NCI-H2227 (cell line): ENCODE measurements around the gene IPCEF1.

ENCODE experiments used
- DNase-seq: peaks from one replicate; lab custom pipeline; 2025; ENCODE audit not compliant: unreplicated experiment; lab: John Stamatoyannopoulos, UW

IPCEF1 gene

GRCh38 chr6:154169193-154169847 lies 187.3 kb downstream of the IPCEF1 start:
- DNase-seq = no peak

DNA sequence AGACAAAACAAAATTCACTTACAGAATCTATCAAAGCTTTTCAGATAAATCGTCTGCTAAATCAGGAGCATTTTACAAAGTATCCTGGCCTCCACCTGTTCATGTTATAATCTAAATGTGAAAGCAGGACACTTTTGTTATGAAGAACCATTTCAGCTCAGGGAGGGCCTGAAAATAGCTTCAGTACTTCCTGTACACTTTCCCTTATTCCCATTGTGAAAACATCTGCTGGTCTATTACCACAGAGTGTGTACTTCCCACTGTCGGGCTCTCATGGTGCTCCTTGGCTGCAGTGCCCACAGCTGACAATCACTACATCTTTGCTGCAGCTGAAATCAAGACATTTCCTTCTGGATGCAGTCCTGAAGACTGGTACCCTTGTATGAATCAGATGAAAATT lies 189.5 kb downstream of the IPCEF1 start:
- DNase-seq = no peak

DNA sequence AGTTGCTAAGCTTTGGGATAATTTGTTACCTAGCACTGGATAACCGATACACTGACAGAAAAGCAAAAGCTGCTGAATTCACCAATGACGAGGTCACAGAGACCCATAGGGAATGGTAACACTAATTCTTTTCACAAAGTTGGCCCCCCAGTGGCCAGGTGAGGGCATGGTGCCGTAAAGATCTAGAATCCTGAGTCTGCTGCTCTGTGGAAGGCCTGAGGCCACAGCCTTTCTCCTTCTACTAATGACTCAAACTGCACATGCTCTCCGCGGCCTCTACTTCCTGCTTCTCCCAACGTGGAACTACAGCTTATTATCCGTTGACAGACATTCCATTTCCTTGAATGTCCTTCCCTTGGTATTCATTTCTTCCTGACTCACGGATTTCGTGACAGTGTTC lies 190.5 kb downstream of the IPCEF1 start:
- no peak for DNase-seq

DNA sequence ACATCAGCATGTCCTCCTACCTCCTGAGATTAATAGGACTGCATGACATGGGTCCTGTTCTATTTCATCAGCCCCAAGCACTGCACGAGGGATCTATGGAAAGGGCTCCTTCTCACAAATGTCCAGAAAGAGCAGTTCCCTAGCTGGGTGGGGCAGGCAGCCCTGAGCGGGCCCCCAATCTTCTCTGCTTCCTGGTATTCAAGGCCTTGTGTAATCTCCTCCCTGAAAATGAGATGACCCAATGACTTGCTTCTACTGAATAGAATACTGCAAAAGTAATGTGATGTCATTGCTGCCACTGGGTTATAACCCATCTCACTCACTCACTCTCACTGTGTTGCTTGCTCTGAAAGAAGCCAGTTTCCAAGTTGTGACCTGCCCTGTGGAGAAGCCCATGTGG lies 191.1 kb downstream of the IPCEF1 start:
- no peak for DNase-seq

GRCh38 chr6:154164397-154164796 lies 192.2 kb downstream of the IPCEF1 start:
- DNase-seq = no peak

- no peak for DNase-seq
Observed at GRCh38 chr6:154161689-154162088, 194.9 kb downstream of the IPCEF1 start.

GRCh38 chr6:154159126-154159525 lies 197.5 kb downstream of the IPCEF1 start:
- no peak for DNase-seq

GRCh38 chr6:154157706-154158105 lies 198.9 kb downstream of the IPCEF1 start:
- no peak for DNase-seq

GRCh38 chr6:154157082-154157481 lies 199.5 kb downstream of the IPCEF1 start:
- DNase-seq = no peak

- peak; percentile 20 for DNase-seq
Observed at GRCh38 chr6:154156135-154156896, 200.3 kb downstream of the IPCEF1 start.

DNA sequence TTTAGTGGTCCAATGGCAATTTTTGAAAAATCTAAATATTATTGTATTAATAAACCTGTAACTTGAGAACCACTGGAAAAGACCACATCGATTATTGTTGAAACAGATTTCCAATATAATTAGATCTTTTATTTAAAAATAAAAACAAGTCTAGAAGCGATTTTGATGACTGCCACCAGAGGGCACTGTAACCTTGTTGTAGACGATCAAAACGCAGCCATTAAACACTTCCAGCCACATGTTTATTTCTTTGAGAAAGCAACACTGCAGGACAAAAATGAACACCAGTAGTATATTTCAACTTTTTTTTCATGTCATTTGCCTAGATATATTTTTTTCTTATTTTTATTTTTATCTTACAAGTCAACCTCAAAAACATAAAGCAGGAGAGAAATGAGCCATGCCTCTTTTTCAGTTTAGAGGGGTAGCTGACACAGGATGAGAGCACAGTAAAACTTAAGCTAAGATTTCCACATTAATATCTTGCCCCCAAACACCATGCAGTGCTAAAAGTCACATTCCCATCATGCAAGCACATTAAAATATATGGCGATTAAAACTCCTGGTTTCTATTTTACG lies 202.1 kb downstream of the IPCEF1 start:
- peak; percentile 58 for DNase-seq

- DNase-seq = no peak
Observed at GRCh38 chr6:154143753-154144152, 212.8 kb downstream of the IPCEF1 start.

DNA sequence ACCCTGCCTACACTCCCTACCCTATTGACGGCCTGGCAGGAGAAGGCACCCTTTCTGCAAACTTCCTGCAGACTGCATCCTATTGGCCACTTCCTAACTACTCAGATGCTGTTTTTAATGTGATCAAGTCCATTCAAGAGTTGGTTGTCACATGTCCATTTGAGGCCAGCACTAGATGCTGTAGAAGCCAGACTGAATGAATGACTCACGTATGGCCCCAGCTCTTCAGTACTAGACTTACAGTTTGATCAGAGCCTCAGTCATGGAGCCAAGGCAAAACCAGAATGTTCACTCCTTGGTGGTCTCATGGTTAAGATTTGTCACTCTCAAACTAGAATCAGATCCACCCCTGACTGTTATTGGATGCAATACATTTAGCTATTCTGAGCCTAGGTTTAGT lies 215.9 kb downstream of the IPCEF1 start:
- no peak for DNase-seq

DNA sequence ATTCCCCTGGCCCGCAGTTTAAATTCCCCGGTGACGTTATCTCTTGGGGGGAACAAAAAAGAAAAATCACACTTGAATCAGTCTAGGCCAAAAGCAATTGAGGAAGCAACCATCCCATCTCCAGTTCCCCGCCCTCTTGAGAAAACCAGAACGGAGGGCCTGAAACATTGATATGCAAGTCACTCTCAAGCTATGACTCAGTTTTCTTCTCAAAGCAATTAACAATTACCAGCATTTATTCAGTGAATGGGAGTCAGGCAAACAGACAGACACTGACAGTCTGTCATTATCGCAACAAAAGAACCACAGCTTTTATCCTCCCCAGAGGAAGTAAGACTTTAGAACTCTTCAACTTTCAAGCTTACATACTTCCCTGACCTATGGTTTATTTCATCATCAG lies 216.7 kb downstream of the IPCEF1 start:
- no peak for DNase-seq

DNA sequence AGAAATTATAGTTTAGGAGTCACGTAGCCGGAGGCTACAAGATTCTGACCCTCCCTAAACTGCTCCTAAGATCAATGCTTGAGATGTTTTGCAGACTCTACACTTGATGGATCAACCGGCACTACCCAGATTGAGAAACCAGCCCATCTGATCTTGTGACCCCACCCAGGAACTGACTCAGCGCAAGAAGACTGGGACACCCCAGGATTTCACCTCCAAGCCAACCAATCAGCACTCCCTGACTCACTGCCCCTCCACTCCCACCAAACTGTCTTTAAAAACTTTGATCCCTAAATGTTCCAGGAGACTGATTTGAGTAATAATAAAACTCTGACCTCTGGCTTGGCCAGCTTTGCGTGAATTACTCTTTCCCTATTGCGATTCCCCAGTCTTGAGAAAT lies 217.8 kb downstream of the IPCEF1 start:
- no peak for DNase-seq

GRCh38 chr6:154134471-154135147 lies 222.0 kb downstream of the IPCEF1 start:
- DNase-seq = no peak

DNA sequence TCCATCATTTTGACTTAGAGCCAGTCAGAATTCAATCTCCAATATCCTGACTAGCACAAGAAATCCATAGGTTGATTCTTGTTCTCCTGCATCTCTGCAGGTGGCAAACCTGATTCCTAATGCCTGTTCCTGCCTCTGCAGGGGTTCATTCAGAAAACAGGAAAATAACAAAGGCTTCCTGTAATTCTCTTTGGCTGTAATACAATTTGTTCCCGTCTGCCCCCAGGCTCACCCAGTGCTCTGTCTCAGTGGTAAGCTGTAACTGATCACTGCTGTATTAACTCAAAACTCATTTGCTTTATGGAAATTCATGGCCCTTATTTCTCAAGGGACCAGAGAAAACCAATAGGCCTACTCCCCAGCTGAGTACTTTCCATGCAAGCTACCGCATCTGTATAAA lies 228.9 kb downstream of the IPCEF1 start:
- DNase-seq = no peak

- DNase-seq = no peak
Observed at GRCh38 chr6:154125421-154125820, 231.2 kb downstream of the IPCEF1 start.

- DNase-seq = no peak
Observed at GRCh38 chr6:154123155-154123956, 233.2 kb downstream of the IPCEF1 start.

DNA sequence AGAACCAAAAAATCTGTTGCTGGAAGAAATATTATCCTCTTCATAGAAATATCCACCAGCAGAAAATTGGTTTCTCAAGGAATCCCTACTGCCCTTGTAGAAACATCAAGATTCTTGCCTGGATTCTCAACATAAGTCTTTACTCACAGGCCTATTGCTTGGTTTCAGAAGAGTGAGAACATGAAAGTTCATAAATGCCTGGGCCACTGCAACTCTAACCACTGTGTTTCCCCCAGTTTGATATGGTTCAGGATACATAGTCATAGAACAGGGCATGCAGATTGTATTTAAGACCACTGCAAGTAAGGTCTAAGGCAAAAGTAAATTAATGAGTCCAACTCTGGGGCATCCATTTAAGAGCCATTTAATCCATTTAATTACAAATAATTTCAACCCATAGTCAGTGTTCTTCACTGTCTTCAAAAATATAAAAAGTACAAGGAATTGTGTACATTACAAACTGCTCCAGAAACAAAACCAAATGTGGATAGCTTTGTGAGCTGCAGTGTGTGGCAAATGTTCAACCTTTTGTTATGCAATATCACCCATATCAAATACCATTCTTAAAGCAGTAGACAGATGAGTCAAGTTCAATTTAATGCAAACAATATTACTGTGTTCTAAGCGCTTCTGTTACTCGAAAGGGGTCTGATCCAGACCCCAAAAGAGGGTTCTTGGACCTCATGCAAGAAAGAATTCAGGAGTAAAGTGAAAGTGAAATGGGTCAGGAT lies 234.2 kb downstream of the IPCEF1 start:
- no peak for DNase-seq
